HFF-Myc (cell line): ENCODE measurements around the gene STOM.

ENCODE experiments used
- DNase-seq: peaks from one replicate; pipeline ENCODE4 v3.0.0-alpha.2; 2011; ENCODE audit warnings: low read depth; ENCODE audit errors: extremely low read depth
- H3K4me3 ChIP-seq: replicated peaks from 2 replicates; pipeline ENCODE4 v1.5.1; 2011; ENCODE audit warnings: low read depth, mild to moderate bottlenecking, control low read depth, low read length
- CTCF ChIP-seq: IDR thresholded peaks from 2 replicates; pipeline ENCODE4 v1.5.1; 2012; ENCODE audit warnings: mild to moderate bottlenecking, low read depth, low read length, control low read depth; ENCODE audit errors: missing control alignments

Gene STOM

DNA sequence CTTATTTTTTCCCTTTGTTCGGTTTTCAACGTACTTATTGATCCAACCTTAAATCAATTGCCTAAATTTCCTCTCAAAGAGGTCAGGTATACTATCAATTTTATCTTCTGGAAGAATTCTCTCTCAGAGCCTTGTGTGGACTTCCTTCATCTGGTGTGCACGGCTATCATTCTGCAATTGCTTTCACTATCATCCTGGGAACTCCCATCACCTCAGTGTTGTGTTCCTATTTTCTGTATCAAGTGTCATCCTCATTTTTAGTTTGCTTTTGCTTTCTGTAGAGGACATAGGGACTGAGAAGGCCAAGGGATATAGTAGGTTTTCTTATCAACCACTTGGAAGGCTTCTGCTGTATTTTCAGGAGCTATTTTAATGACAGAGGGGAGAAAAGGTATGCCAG, 11.3 kb downstream of the STOM start:
- TF ChIP-seq CTCF: no peak
- H3K4me3 ChIP-seq: no peak overlapping the region
- no peak for DNase-seq

DNA sequence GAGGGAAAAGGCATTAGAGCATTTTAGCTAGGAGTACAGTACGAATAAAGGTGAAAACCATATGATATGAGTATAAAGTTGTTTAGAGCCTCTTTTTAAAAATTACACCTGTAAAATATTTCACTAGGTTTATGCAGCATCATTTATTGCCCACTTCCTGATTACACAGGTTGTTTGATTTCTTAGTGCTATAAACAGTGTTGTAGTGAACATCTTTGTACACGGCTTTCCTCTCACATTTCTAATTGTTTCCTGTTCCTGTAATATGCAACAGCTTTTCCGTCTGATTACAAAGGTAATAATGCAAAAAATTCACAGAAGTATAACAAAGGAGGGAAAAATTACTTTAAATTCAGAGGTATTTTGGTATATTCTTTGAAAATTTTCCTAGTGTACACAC, 13.0 kb downstream of the STOM start:
- no peak for TF ChIP-seq CTCF
- DNase-seq: no peak
- H3K4me3 ChIP-seq: no peak overlapping the region

DNA sequence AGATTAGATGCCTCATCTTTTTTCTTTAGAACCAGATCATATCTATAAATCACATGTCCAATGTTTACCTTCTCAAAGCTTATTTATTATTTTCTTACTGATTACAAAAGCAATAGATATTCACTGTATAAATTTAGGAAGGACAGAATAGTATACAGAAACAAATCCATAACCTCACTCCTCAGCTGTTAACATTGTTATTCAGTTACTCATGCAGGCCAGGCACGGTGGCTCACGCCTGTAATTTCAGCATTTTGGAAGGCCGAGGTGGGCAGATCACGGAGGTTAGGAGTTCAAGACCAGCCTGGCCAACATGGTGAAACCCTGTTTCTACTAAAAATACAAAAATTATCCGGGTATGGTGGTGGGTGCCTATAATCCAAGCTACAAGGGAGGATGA, 15.3 kb downstream of the STOM start:
- H3K4me3 ChIP-seq: no peak overlapping the region
- TF ChIP-seq CTCF: no peak
- DNase-seq: no peak

- TF ChIP-seq CTCF: no peak
- no peak for DNase-seq
- H3K4me3 ChIP-seq: no peak overlapping the region
Measured at GRCh38 chr9:121354141-121354540, 15.9 kb downstream of the STOM start.

DNA sequence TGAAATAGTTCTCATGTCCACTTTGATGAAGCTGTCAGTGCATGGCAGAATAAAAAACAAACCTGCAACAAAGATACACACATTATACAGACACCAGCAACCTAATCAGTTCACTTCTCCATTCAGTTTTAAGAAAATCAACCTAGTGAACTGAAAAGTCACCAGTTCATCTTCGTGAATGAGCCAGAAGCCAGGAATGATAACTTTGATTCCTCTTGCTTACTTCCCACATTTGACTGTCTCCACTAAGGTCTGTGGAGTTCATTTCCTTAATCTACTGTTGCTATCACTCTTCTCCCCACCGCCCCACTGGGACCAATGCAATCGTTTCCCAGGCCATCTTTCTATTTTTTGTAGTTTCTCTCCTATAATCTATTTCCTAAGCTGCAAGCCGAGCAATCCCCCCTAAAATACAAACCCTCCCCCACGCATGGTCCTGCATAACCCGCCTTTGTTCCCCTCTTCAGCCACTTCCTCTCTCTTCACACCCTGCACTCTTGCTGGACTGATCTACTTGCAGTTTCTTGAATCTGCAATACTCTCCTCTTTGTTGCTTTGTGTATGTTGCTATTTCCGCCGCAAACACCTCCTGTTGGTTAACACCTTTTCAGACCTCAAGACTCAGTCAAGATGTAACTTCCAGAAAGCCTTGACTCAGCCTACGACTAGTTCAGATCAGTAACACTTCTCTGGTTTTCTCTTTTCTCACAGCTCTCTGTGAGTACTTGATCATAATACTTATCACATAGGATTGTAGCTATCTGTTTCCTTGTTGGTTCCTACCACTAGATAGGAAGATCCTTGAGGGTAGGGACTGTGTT, 16.6 kb downstream of the STOM start:
- no peak for TF ChIP-seq CTCF
- DNase-seq: no peak
- no peak overlapping the region for H3K4me3 ChIP-seq

- H3K4me3 ChIP-seq: no peak overlapping the region
- TF ChIP-seq CTCF: no peak
- DNase-seq: peak; percentile 95
Measured at GRCh38 chr9:121350993-121351561, 19.0 kb downstream of the STOM start.
